ENCODE results near the gene ERG.
A peak's percentile ranks its signal among the peaks of the same experiment; 100 is the strongest.

The ERG gene

GRCh38 chr21:38356883-38357625, 141.2 kb downstream of the ERG start:
- DNase-seq (ENCODE audit: low read depth): no peak

- peak; percentile 35 for DNase-seq (ENCODE audit: low read depth)
Measured at GRCh38 chr21:38355992-38356781, 142.1 kb downstream of the ERG start.

GRCh38 chr21:38355353-38355752, 142.9 kb downstream of the ERG start:
- no peak for DNase-seq (ENCODE audit: low read depth)

GRCh38 chr21:38354746-38355145, 143.5 kb downstream of the ERG start:
- no peak for DNase-seq (ENCODE audit: low read depth)

GRCh38 chr21:38354231-38354630, 144.0 kb downstream of the ERG start:
- DNase-seq (ENCODE audit: low read depth): no peak

- peak; percentile 48 for DNase-seq (ENCODE audit: low read depth)
Measured at GRCh38 chr21:38352536-38353219, 145.6 kb downstream of the ERG start.

GRCh38 chr21:38351961-38352521, 146.2 kb downstream of the ERG start:
- DNase-seq (ENCODE audit: low read depth): no peak

- DNase-seq (ENCODE audit: low read depth): no peak
Measured at GRCh38 chr21:38351176-38351959, 146.9 kb downstream of the ERG start.

GRCh38 chr21:38350684-38351083, 147.6 kb downstream of the ERG start:
- DNase-seq (ENCODE audit: low read depth): no peak

- no peak for DNase-seq (ENCODE audit: low read depth)
Measured at GRCh38 chr21:38349977-38350376, 148.3 kb downstream of the ERG start.

- DNase-seq (ENCODE audit: low read depth): no peak
Measured at GRCh38 chr21:38349111-38349746, 149.0 kb downstream of the ERG start.

- no peak for DNase-seq (ENCODE audit: low read depth)
Measured at GRCh38 chr21:38346286-38346685, 152.0 kb downstream of the ERG start.

- DNase-seq (ENCODE audit: low read depth): no peak
Measured at GRCh38 chr21:38343691-38344090, 154.6 kb downstream of the ERG start.

- no peak for DNase-seq (ENCODE audit: low read depth)
Measured at GRCh38 chr21:38342739-38343138, 155.5 kb downstream of the ERG start.

- no peak for DNase-seq (ENCODE audit: low read depth)
Measured at GRCh38 chr21:38341546-38342012, 156.7 kb downstream of the ERG start.

- DNase-seq (ENCODE audit: low read depth): no peak
Measured at GRCh38 chr21:38340131-38340530, 158.1 kb downstream of the ERG start.

- DNase-seq (ENCODE audit: low read depth): no peak
Measured at GRCh38 chr21:38337793-38338192, 160.5 kb downstream of the ERG start.

GRCh38 chr21:38334866-38335265, 163.4 kb downstream of the ERG start:
- DNase-seq (ENCODE audit: low read depth): no peak

- DNase-seq (ENCODE audit: low read depth): no peak
Measured at GRCh38 chr21:38333301-38334272, 164.7 kb downstream of the ERG start.

GRCh38 chr21:38330666-38331065, 167.6 kb downstream of the ERG start:
- DNase-seq (ENCODE audit: low read depth): no peak
